Activated CD8-positive, alpha-beta memory T cell treated with anti-CD3 and anti-CD28 coated beads for 36 hours (primary cell): Measurements from ENCODE around the gene SLC6A1. TPM values are rescaled to one million over a fixed set of nuclear protein-coding genes. Genes with fewer than 3 reads are reported as not detected.

ENCODE experiments used
- CTCF ChIA-PET: fragments of 350-600 bp; sonication (Branson Sonifier 250); formaldehyde crosslinking; loops from one replicate; lab custom pipeline; 2021; ENCODE audit warnings: antibody characterized with exemption; lab: Charles Lee
- POLR2A ChIA-PET: fragments of 350-600 bp; sonication (Branson Sonifier 250); formaldehyde crosslinking; loops from one replicate; lab custom pipeline; 2021; ENCODE audit warnings: antibody characterized with exemption; lab: Charles Lee
- total RNA-seq, 2 experiments: library from RNA; stranded (reverse); gene quantifications; one replicate each; pipeline ENCODE4 v1.2.3, GENCODE V29; 2021

SLC6A1 gene
- total RNA-seq, 2 experiments from 2014 or later = not detected

- ChIA-PET CTCF (no interaction called here), POLR2A (no interaction called here)
Observed at GRCh38 chr3:11009898-11010297, 17.4 kb downstream of the SLC6A1 start.

- POLR2A ChIA-PET = no interaction called here
- CTCF ChIA-PET = no interaction called here
Observed at GRCh38 chr3:11010426-11011165, 18.0 kb downstream of the SLC6A1 start.

DNA sequence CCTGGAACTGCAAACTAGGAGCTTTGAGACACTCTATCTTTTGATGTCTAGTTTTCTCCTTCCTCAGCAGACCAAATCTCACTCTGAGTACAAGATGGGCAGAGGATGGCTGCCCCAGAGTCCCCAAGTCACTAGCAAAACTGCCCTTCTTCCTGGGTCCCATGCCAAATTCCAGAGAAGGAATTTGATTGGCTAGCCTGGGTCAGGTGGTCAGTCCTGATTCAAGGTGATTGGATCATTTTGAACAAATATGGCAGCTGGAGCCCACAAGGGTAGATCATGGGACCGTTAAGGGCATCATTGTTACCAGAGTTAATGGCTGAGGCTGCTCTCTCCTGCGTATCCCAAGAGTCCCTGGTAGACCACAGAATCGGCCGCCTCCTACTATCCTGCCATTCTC, 21.7 kb downstream of the SLC6A1 start:
- ChIA-PET CTCF (no interaction called here), POLR2A (no interaction called here)

DNA sequence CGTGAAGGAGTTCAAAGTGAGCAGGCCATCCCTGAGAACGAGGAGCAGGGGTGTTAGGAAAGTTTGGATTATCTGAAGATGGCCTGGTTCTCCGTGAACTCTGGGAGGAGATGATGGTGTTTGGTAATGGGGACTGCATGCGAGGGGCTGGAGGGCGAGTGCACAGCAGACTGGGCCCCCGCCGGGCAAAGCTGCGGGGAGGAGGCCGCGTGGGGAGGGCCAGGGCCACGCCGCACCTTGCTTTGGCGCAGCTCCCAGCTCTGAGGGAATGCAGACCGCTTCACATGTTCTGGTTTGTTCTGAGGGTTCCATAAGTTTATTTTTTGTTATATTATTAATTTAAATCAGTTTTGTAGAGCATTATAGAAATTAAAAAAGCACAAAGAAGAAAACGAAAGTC, 22.2 kb downstream of the SLC6A1 start:
- ChIA-PET POLR2A (no interaction called here), CTCF (no interaction called here)

DNA sequence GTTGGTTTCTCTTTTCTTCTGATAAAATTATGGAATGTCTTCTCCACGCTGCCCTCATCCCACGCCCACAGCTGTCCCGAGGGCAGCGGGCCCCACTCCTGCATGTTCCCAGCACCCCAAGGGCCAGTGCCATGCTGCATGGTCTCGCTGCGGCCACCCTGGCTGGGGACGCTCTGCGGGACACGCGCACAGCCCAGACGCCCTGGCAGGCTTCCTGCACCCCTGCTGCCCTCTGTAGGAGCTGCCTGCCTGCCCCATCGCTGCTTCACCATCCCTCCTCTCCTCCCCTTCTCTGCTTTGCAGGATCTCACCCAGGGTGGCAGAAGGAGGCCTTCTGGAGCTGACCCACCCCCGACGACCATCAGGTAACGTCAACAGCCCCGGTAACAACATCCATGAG, 22.8 kb downstream of the SLC6A1 start:
- ChIA-PET CTCF (no interaction called here), POLR2A (no interaction called here)

- CTCF ChIA-PET = no interaction called here
- POLR2A ChIA-PET = no interaction called here
Observed at GRCh38 chr3:11016727-11017126, 24.2 kb downstream of the SLC6A1 start.

- ChIA-PET POLR2A (no interaction called here), CTCF (no interaction called here)
Observed at GRCh38 chr3:11019116-11019819, 26.7 kb downstream of the SLC6A1 start.

DNA sequence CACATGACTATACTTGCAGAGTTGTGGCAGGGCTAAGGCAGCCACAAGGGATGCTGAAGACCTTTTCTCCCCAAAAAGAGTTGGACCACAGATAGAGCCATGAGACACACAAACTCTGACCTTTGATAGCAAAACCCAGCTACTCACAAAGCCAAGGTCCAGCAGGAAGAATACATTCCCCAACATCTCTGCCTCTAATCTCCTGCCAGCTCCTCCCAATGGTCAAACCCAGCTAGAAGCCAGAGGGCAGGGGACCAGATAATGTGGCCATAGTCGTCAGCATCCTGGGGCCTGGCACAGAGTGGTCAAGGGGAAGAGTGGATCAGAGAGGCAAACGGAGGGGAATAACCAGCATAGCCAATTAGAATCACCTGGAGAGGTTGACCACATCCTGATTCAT, 28.2 kb downstream of the SLC6A1 start:
- POLR2A ChIA-PET = no interaction called here
- CTCF ChIA-PET = no interaction called here

DNA sequence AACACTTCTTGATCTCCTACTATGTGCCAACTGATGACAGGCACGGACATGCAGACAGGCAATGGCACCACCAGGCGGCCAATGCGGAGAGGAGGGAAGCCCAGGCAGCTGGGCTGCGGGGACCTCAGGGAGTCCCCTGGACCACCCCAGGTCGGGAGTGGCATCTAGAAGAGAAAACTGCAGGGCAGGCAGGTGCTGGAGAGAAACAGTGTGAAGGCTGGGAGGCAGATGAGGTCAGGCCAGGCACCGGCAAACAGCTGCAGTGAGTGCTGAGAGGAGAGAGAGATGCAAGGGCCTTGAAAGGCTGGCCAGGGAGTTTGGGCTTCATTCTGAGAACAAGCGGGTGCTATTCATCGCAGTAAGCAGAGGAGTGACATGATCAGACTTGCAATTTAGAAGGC, 29.1 kb downstream of the SLC6A1 start:
- CTCF ChIA-PET = no interaction called here
- POLR2A ChIA-PET = no interaction called here

DNA sequence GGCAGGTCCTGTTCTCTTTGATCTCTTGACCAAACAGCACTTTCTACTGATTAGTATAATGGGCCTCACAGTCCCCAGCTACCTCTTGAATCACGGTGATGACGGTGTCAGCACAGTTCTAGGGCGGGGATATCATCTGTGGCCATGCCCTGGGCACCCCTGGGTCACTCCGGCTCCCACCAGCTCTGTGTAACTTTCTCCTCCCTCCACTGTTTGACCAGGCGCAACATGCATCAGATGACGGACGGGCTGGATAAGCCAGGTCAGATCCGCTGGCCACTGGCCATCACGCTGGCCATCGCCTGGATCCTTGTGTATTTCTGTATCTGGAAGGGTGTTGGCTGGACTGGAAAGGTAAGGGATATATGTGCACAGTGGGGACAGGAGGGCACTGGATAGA, 29.6 kb downstream of the SLC6A1 start:
- CTCF ChIA-PET = no interaction called here

DNA sequence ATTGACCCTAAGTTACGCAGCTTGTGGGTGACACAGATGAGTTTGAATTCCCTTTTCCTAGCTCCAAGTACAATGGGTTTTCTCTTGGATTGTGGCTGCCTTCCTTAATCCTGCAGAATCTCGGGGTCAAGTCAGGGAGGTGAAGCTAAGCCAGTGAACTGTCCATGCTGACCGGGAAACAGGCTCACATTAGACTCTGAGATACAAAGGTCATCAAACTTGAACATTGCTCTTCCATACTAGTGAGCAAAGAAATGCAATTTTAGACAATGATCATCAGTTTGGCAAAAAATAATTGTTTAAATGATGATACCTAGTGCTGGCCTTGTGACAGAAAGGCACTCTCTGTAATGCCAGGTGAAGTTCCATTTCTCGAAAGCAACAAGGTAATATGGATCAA, 31.6 kb downstream of the SLC6A1 start:
- CTCF ChIA-PET = no interaction called here
- POLR2A ChIA-PET = no interaction called here

More for the DNA sequence above, 29.6 kb downstream of the SLC6A1 start:
- POLR2A ChIA-PET = no interaction called here

GRCh38 chr3:11029948-11030347, 37.4 kb downstream of the SLC6A1 start:
- CTCF ChIA-PET = no interaction called here
- POLR2A ChIA-PET = no interaction called here

GRCh38 chr3:11033871-11034270, 41.3 kb downstream of the SLC6A1 start:
- POLR2A ChIA-PET = no interaction called here

GRCh38 chr3:11034309-11034985, 41.9 kb downstream of the SLC6A1 start:
- CTCF ChIA-PET = no interaction called here
- POLR2A ChIA-PET = no interaction called here

More at GRCh38 chr3:11033871-11034270, 41.3 kb downstream of the SLC6A1 start:
- CTCF ChIA-PET = no interaction called here

DNA sequence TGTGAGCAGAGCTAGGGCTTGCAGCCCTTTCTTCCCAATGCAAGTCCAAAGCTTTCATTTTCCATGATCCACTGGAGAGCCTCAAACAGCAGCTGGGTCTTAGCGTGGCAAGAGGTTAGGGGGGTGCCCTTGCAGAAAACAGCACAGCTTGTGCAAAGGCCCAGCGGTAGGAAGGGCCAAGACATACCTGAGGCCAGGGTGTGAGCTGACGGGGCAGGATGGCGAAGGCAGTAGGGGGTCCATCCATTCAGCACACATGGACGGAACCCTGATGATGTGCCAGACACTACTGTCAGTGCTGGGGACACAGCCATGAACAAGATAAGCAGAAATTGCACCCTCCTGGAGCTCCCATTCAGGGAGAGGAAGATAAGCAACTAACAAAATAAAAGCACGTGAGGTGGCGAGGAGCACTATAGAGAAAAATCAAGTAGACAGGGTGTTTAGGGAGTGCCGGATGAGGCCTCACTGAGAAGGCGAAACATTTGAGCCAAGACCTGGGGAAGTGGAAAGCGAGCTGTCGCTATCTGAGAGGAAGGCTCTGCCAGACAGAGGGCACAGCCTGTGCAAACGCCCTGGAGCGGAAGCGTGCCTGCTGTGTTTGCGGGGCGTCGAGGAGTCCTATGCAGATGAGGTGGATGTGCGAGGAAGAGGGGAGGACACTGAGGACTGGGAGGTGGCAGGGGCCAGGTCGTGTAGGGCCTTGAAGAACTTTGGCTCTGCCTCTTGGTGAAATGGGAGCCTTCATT, 43.4 kb downstream of the SLC6A1 start:
- CTCF ChIA-PET = no interaction called here
- POLR2A ChIA-PET = interaction anchor here (0.6 kb wide), 1 partner anchor 300 kb away, joined by 5 read pairs; no protein-coding TSS in a partner anchor

- ChIA-PET CTCF (no interaction called here), POLR2A (no interaction called here)
Observed at GRCh38 chr3:11037241-11037873, 44.8 kb downstream of the SLC6A1 start.

DNA sequence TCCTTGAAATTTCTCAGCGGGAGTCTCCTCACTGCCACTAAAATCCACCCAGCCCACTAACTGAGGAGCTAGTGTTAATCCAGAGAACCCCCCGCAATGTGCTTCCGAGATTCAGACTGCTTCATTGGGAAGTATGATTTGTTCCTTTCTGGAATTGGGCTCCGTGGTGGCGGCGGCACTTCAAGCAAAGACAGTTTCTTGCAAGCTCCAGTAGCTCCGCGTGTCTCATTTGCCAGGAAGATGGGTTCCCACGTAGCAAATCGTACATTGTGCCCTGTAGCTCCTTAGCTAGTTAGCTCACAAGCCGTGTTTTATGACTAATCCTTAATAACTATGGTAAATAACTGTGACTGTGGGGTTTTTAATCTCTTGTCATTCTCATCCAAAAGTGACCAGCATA, 45.4 kb downstream of the SLC6A1 start:
- ChIA-PET POLR2A (no interaction called here), CTCF (no interaction called here)

DNA sequence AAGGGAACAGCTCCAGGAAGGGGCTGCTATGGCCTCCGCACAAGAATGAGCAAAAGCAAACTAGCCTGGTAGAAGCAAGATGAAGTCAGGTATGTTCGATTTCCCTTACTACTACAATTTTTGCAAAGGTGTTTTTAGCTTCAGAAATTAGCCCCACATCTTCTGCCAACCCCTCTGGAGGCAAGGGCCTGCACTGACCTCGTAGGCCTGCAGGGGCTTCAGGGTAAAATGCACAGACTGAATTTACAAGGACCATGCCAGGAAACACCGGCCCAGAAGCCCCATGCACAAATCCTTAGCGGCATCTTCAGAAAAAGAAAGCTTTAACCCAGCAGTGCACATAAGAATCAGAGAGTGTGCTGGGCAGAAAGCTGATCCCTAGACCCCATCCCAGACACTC, 53.0 kb downstream of the SLC6A1 start:
- ChIA-PET POLR2A (no interaction called here), CTCF (no interaction called here)

DNA sequence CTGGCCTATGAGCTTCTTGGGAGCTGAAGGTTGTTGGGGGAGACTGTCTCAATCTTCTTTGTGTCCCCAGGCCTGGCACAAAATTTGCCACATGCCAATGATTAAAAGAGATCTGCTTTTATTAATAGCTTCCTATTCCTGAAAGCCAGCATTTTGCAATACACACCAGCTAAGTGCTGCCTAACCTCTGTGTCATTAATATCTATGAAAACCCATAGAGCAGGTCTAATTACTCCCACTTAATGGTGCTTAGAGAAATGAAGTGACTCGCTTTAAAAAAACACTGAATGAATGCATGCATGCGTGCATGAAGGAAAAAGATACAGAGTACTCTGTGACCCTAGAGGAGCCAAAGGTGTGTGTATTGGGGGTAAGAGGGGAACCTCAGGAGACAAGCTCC, 55.0 kb downstream of the SLC6A1 start:
- CTCF ChIA-PET = interaction anchor here (1.0 kb wide), 1 partner anchor 13 kb away, joined by 4 read pairs; no protein-coding TSS in a partner anchor
- POLR2A ChIA-PET = no interaction called here
